NCI-H2227 (cell line): ENCODE data around the gene EPO.
"Not testable (repeated sequence)": the region's sequence is repeated elsewhere in the genome, so short reads cannot be mapped to it uniquely, and the experiment has no call there.

Experiments
- DNase-seq: peaks from one replicate; lab custom pipeline; 2025; ENCODE audit not compliant: unreplicated experiment; lab: John Stamatoyannopoulos, UW

EPO gene

DNA sequence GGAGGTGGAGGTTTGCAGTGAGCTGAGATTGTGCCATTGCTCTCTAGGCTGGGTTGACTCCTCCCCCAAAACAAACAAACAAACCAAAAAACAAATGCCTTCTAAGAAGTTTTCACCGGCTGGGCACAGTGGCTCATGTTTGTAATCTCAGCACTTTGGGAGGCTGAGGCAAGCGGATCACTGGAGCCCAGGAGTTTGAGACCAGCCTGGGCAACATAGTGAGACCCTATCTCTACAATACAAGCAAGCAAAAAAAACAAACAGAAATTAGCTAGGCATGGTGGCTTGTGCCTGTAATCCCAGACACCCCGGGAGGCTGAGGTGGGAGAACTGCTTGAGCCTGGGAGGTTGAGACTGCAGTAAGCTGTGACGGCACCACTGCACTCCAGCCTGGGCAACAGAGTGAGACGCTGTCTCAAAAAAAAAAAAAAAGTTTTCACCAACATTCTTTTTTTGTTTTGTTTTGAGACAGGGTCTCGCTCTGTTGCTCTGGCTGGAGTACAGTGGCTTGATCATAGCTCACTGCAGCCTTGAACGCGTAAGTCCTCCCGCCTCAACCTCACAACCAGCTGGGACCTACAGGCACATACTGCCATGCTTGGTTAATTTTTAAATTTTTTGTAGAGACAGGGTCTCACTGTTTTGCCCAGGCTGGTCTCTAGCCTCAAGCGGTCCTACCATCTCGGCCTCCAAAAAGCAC, 11.8 kb downstream of the EPO start:
- DNase-seq: no peak

DNA sequence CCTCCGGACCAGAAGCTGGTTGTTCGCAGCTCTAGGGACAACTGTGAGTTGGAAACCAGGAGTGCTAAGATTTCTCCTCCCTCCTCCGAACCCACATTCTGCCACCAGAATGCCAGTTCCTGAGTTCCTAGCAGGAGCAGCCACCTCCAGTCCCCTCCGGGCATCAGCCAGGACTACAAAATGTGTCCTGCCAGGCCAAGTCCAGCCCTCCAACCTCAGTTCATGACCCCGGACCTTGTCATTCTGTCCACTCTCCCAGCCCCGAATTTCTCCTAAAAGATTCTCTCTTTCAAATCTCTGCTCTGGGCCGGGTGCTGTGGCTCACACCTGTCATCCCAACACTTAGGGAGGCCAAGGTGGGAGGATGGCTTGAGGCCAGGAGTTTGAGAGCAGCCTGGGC, 15.5 kb downstream of the EPO start:
- no peak for DNase-seq

DNA sequence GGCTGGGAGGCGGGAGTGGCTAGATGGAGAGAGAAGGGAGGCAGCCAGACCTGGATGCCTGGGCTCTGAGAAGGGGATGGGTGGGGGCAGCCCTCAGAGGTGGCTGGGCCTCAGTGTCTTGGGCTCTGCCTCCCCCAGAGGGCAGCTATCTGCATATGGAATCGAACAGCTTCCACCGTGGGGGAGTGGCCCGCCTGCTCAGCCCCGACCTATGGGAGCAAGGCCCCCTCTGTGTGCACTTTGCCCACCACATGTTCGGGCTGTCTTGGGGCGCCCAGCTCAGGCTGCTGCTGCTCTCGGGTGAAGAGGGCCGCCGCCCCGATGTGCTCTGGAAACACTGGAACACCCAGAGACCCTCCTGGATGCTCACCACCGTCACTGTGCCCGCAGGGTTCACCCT, 16.4 kb downstream of the EPO start:
- DNase-seq: no peak

DNA sequence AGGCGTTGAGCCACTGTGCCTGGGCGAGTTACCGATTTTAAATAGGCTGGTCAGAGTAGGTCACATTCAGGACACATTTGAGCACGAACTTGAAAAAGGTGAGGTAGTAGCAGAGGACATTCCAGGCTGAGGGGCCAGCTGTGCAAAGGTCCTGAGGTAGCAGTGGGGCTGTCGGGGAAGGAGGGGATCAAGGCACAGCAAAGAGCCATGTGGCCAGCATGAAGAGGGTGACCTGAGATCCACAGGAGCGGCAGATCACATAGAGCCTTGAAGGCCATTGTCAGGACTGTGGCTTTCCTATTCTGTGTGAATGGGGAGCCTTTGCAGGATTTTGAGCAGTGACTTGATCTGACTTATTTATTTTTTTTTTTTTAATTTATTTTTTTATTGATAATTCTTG, 19.7 kb downstream of the EPO start:
- no peak for DNase-seq

DNA sequence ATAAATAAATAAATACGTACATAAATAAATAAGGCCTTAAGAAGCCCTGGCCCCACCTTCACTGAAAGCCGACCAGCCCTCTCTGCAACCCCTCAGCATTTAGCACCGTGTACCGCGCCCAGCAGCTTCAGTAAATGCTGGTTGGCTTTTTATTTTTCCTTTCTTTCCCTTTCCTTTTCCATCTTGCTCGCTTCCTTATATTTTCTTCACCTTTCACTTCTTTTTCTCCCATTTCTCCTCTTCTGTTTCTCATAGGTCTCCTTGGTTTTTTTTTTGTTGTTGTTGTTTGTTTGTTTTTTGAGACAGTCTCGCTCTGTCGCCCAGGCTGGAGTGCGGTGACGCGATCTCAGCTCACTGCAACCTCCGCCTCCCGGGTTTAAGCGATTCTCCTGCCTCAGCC, 24.3 kb downstream of the EPO start:
- DNase-seq: no peak

DNA sequence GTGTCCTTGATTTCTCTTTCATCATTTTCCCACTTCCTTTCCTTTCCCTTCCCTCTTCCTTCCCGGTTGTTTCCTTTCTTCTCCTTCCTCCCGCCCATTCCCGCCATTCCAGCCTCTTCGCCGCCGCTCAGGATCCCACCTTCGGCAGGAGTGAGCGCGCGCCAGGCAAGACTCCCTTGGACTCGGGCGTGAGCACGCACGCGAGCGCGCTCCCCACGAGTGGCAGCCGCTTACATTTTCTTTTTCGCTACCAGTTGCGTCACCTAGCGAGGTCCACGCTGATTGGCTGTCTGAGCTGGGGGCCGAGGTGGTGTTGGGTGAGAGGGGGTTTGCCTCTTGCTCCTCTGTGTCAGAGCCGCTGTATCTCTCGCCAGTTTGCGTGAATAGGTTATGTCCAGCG, 24.9 kb downstream of the EPO start:
- DNase-seq: peak; percentile 96

DNA sequence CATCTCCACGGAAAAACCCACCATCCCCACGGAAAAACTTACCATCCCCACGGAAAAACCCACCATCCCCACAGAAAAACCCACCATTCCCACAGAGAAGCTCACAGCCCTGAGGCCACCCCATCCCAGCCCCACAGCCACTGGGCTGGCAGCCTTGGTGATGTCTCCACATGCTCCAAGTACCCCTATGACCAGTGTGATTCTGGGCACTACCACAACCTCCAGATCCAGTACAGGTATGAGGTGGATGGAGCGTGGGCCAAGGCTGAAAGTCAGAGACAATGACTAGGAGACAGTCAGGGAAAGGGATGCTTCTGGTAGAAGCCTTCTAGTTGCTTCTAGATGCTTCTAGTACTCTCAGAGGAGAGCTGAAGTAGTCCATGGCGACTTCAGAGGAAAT, 32.7 kb downstream of the EPO start:
- DNase-seq: no peak

DNA sequence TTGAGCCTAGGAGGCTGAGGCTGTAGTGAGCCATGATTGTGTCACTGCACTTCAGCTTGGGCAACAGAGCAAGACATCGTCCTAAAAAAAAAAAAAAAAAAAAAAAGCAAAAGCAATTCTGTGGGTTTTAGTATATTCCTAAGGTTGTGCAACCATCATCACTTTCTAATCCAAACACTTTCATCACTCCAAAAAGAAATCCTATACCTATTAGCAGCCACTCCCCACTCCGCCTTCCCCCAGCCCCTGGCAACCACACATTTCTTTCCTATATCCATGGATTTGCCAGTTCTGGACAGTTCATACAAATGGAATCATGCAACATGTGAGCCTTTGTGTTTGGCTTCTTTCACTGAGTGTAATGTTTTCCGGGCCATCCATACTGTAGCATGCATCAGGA, 33.5 kb downstream of the EPO start:
- no peak for DNase-seq

DNA sequence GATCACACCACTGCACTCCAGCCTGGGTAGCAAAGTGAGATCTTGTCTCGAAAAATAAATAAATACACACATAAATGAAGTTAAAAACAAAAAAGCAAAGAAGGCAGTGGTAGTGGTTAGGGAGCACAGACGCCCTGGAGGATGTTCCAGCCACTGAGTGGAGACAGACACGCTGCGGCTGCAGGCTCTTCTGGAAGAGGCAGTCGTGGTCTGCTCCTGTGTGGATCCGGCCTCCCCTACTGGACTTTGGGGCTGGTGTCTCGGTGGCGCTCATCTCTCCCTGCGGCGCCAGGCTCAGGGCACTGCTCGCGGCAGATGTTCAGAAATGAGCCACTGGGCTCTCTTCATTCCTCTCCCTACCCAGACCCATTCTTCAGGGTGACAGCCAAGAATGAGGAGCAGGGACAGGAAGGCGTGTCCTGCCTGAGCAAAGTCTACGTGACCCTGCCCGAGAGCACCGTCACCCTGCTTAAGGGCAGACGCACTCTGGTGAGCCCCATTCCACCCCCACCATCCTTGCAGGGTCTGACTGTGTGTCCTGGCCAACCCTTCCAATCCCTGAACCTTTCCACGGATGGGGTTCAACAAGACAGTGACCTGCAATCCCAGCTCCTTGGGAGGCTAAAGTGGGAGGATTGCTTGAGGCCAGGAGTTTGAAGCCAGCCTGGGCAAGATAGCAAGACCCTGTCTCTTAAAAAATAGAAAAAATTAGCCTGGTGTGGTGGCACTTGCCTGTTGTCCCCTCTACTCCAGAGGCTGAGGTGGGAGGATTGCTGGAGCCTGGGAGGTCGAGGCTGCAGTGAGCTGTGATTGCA, 39.3 kb downstream of the EPO start:
- DNase-seq: no peak

DNA sequence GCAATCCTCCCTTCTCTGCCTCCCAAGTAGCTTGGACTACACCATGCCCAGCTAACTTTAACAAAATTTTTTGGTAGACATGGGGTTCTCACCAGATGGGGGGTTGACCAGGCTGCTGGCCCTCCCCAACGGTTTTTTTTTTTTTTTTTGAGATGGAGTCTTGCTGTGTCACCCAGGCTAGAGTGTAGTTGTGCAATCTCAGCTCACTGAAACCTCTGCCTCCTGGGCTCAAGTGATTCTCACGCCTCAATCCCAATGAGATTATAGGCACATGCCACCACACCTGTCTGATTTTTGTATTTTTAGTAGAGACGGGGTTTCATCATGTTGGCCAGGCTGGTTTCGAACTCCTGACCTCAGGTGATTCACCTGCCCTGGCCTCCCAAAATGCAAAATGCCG, 42.6 kb downstream of the EPO start:
- DNase-seq: not testable (repeated sequence)

DNA sequence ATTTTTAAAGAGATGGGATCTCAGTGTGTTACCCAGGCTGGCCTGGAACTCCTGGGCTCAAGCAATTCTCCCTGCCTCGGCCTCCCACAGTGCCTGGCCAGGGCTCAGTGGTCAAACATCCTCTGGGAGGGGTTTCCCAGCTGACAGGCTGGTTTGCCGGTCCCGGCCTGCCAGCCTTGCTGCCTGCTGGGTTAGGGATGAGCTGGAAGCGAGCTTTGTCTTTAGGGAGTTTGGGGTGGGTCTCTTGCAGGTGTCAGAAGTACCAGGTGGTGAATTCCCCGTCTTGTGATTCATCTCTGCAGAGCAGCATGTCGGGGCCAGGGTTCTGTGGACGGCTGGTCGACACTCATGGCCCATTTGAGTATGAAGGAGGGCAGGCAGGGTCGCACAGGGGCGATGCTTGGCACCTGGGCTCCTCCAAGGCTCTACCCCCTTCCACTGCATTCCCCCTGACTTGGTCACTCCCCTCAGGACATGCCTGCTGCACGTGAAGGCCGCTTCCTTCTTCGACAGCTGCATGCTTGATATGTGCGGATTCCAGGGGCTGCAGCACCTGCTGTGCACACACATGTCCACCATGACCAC, 43.4 kb downstream of the EPO start:
- DNase-seq: no peak

DNA sequence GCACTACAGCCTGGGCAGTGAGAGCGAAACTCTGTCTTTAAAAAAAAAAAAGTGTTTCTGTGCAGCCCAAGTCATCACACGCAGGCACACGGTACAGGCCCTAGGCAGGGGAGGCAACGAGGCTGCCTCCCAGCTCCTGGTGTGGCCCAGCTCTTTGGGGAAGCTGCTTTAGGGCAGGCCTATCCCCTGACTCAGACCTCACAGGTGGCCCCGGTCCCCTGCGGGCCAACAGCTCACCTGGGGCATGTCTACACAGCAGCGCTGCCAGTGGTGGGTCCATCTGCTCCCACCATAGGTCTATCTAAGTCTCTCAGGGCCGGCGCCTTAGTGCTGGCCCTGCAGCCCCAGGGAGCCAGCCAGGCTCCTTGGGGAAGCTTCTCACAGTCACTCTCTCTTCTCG, 44.6 kb downstream of the EPO start:
- DNase-seq: no peak

DNA sequence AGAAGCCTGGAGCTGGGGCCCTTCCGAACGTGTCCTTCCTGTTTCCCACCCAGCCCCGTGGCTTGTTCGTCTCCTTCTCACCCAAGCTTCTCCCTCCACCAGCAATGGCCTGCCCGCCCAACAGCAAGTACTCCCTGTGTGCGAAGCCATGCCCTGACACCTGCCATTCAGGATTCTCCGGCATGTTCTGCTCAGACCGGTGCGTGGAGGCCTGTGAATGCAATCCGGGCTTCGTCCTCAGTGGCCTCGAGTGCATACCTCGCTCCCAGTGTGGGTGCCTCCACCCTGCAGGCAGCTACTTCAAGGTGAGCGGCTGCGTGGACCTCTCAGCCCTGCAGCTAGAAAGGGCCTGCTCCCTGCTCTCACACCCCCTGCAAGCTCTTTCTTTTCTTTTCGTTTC, 45.0 kb downstream of the EPO start:
- DNase-seq: no peak

DNA sequence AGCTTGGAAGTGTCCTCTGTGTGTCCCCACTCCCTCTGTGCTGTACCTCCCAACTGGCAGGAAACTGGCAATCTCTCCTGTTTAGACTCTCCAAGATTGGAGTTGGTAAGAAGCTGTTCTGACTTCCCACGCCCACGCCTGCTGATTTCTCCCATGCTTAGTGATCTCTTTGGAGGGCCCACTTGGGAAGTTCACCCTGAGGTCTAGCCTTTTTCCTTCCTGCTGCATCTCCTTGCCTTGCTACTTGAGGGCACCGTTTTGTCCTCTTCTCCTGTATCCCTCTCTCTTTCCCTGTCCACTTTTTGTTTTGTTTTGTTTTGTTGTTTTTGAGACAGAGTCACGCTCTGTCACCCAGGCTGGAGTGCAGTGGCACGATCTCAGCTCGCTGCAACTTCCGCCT, 48.5 kb downstream of the EPO start:
- no peak for DNase-seq
